ENCODE results near the gene KLRF1.

The KLRF1 gene

GRCh38 chr12:9792961-9793617 is 34.2 kb upstream of the KLRF1 start:
- no peaks in the 10 kb centered on the region for H3K36me3 ChIP-seq (replicated peaks in 1 of 2; ENCODE audit: control insufficient read depth in 2 of 2, insufficient read depth in 2 of 2, low read length in 2 of 2)
- H2AK5ac ChIP-seq (ENCODE audit: low read depth, low read length), result no peak overlapping the region
- H3K18ac ChIP-seq (ENCODE audit: low read length), result no peak overlapping the region
- H3K27me3 ChIP-seq (ENCODE audit: control insufficient read depth in 3 of 3, insufficient read depth in 3 of 3, low read depth in 1 of 3, low read length in 3 of 3), result no peaks in the 10 kb centered on the region
- no peak overlapping the region for H3K4me3 ChIP-seq (ENCODE audit: low read length in 2 of 2)
- H4K8ac ChIP-seq (ENCODE audit: low read depth, low read length), result no peak overlapping the region
- no peak overlapping the region for H3K23ac ChIP-seq (ENCODE audit: low read depth, low read length, poor library complexity)
- no peak overlapping the region for H2BK5ac ChIP-seq (ENCODE audit: low read length)
- no peak overlapping the region for H2AFZ ChIP-seq (ENCODE audit: low read length)
- no peak overlapping the region for H3K14ac ChIP-seq (ENCODE audit: low read length)
- no peaks in the 10 kb centered on the region for H3K79me1 ChIP-seq (ENCODE audit: low read depth, low read length)
- no peak overlapping the region for H4K91ac ChIP-seq (ENCODE audit: low read depth, low read length, poor library complexity)
- no CpG with 5 or more reads among the region's 2 CpGs for WGBS, 2 donors (ENCODE audit: extremely low coverage in 2 of 2, insufficient read length in 2 of 2, insufficient replicate concordance in 1 of 2)
- H3K4me1 ChIP-seq (ENCODE audit: control insufficient read depth in 2 of 2, insufficient read depth in 1 of 2, low read depth in 1 of 2, low read length in 2 of 2), result no peaks in the 10 kb centered on the region
- H3K4ac ChIP-seq (ENCODE audit: low read length), result no peak overlapping the region
- no peak overlapping the region for H3K27ac ChIP-seq (replicated peaks; ENCODE audit: low read length)
- no peak overlapping the region for H2BK15ac ChIP-seq (ENCODE audit: low read length)
- no peak overlapping the region for H3K9ac ChIP-seq (ENCODE audit: low read depth, low read length, poor library complexity)
- H3K4me2 ChIP-seq (ENCODE audit: insufficient read depth, low read length, poor library complexity, severe bottlenecking), result no peak overlapping the region
- no peak overlapping the region for H2BK12ac ChIP-seq (ENCODE audit: low read length)
- DNase-seq (ENCODE audit: low spot score), result no peak
- H3K9me3 ChIP-seq (replicated peaks in 1 of 2; ENCODE audit: control insufficient read depth in 2 of 2, insufficient read depth in 1 of 2, low read depth in 1 of 2, low read length in 2 of 2), result no peaks in the 10 kb centered on the region
- no peak overlapping the region for H2BK120ac ChIP-seq (ENCODE audit: low read depth, low read length)

GRCh38 chr12:9793779-9794395 is 33.4 kb upstream of the KLRF1 start:
- Histone ChIP-seq H3K9ac (ENCODE audit: low read depth, low read length, poor library complexity) (no peak overlapping the region), H2BK12ac (ENCODE audit: low read length) (no peak overlapping the region), H2BK5ac (ENCODE audit: low read length) (no peak overlapping the region), H2AK5ac (ENCODE audit: low read depth, low read length) (no peak overlapping the region), H2BK15ac (ENCODE audit: low read length) (no peak overlapping the region), H2BK120ac (ENCODE audit: low read depth, low read length) (no peak overlapping the region), H3K9me3 (replicated peaks in 1 of 2; ENCODE audit: control insufficient read depth in 2 of 2, insufficient read depth in 1 of 2, low read depth in 1 of 2, low read length in 2 of 2) (no peaks in the 10 kb centered on the region), H3K14ac (ENCODE audit: low read length) (no peak overlapping the region), H4K8ac (ENCODE audit: low read depth, low read length) (no peak overlapping the region), H2AFZ (ENCODE audit: low read length) (no peak overlapping the region), H3K4ac (ENCODE audit: low read length) (no peak overlapping the region), H3K27ac (replicated peaks; ENCODE audit: low read length) (no peak overlapping the region), H3K79me1 (ENCODE audit: low read depth, low read length) (no peaks in the 10 kb centered on the region), H3K4me2 (ENCODE audit: insufficient read depth, low read length, poor library complexity, severe bottlenecking) (no peak overlapping the region), H3K18ac (ENCODE audit: low read length) (no peak overlapping the region), H4K91ac (ENCODE audit: low read depth, low read length, poor library complexity) (no peak overlapping the region), H3K27me3 (ENCODE audit: control insufficient read depth in 3 of 3, insufficient read depth in 3 of 3, low read depth in 1 of 3, low read length in 3 of 3) (no peaks in the 10 kb centered on the region), H3K4me3 (ENCODE audit: low read length in 2 of 2) (no peak overlapping the region), H3K23ac (ENCODE audit: low read depth, low read length, poor library complexity) (no peak overlapping the region), H3K36me3 (replicated peaks in 1 of 2; ENCODE audit: control insufficient read depth in 2 of 2, insufficient read depth in 2 of 2, low read length in 2 of 2) (no peaks in the 10 kb centered on the region), H3K4me1 (ENCODE audit: control insufficient read depth in 2 of 2, insufficient read depth in 1 of 2, low read depth in 1 of 2, low read length in 2 of 2) (no peaks in the 10 kb centered on the region)
- DNase-seq (ENCODE audit: low spot score), result no peak
- WGBS, 2 donors (ENCODE audit: extremely low coverage in 2 of 2, insufficient read length in 2 of 2, insufficient replicate concordance in 1 of 2), result no CpG with 5 or more reads among the region's 8 CpGs

GRCh38 chr12:9794484-9795093 is 32.7 kb upstream of the KLRF1 start:
- Histone ChIP-seq H2AFZ (ENCODE audit: low read length) (no peak overlapping the region), H2AK5ac (ENCODE audit: low read depth, low read length) (no peak overlapping the region), H3K14ac (ENCODE audit: low read length) (no peak overlapping the region), H2BK15ac (ENCODE audit: low read length) (no peak overlapping the region), H3K27me3 (ENCODE audit: control insufficient read depth in 3 of 3, insufficient read depth in 3 of 3, low read depth in 1 of 3, low read length in 3 of 3) (no peaks in the 10 kb centered on the region), H3K23ac (ENCODE audit: low read depth, low read length, poor library complexity) (no peak overlapping the region), H4K8ac (ENCODE audit: low read depth, low read length) (no peak overlapping the region), H2BK5ac (ENCODE audit: low read length) (no peak overlapping the region), H4K91ac (ENCODE audit: low read depth, low read length, poor library complexity) (no peak overlapping the region), H3K4me1 (ENCODE audit: control insufficient read depth in 2 of 2, insufficient read depth in 1 of 2, low read depth in 1 of 2, low read length in 2 of 2) (no peaks in the 10 kb centered on the region), H2BK120ac (ENCODE audit: low read depth, low read length) (no peak overlapping the region), H2BK12ac (ENCODE audit: low read length) (no peak overlapping the region), H3K36me3 (replicated peaks in 1 of 2; ENCODE audit: control insufficient read depth in 2 of 2, insufficient read depth in 2 of 2, low read length in 2 of 2) (no peaks in the 10 kb centered on the region), H3K79me1 (ENCODE audit: low read depth, low read length) (no peaks in the 10 kb centered on the region), H3K9me3 (replicated peaks in 1 of 2; ENCODE audit: control insufficient read depth in 2 of 2, insufficient read depth in 1 of 2, low read depth in 1 of 2, low read length in 2 of 2) (no peaks in the 10 kb centered on the region), H3K4me3 (ENCODE audit: low read length in 2 of 2) (no peak overlapping the region), H3K4me2 (ENCODE audit: insufficient read depth, low read length, poor library complexity, severe bottlenecking) (no peak overlapping the region), H3K18ac (ENCODE audit: low read length) (no peak overlapping the region), H3K4ac (ENCODE audit: low read length) (no peak overlapping the region), H3K9ac (ENCODE audit: low read depth, low read length, poor library complexity) (no peak overlapping the region), H3K27ac (replicated peaks; ENCODE audit: low read length) (no peak overlapping the region)
- WGBS, 2 donors (ENCODE audit: extremely low coverage in 2 of 2, insufficient read length in 2 of 2, insufficient replicate concordance in 1 of 2), result no CpG with 5 or more reads among the region's 2 CpGs
- no peak for DNase-seq (ENCODE audit: low spot score)

DNA sequence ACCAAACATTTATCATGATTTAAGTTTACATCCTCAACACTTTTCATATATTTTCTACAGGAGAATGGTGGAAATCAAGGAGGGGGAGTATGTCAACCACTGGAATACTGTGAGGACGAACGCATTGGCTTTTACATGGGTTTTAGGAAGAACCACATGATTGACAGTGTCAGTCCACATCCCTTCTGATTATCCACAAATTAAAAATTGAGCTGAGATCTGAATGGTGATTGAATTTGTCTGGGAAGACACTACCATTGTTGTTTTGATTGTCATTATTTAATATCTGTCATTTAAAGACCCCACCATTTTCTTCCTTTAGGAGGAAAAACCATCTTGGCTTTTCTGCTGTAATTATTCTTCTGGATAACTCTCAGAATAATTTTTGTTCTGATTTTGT is 31.3 kb upstream of the KLRF1 start:
- Histone ChIP-seq H3K23ac (ENCODE audit: low read depth, low read length, poor library complexity) (no peak overlapping the region), H3K4me2 (ENCODE audit: insufficient read depth, low read length, poor library complexity, severe bottlenecking) (no peak overlapping the region), H3K27ac (replicated peaks; ENCODE audit: low read length) (no peak overlapping the region), H3K4me3 (ENCODE audit: low read length in 2 of 2) (no peak overlapping the region), H2BK12ac (ENCODE audit: low read length) (no peak overlapping the region), H3K4me1 (ENCODE audit: control insufficient read depth in 2 of 2, insufficient read depth in 1 of 2, low read depth in 1 of 2, low read length in 2 of 2) (no peaks in the 10 kb centered on the region), H2BK120ac (ENCODE audit: low read depth, low read length) (no peak overlapping the region), H3K36me3 (replicated peaks in 1 of 2; ENCODE audit: control insufficient read depth in 2 of 2, insufficient read depth in 2 of 2, low read length in 2 of 2) (no peaks in the 10 kb centered on the region), H2AK5ac (ENCODE audit: low read depth, low read length) (no peak overlapping the region), H3K9me3 (replicated peaks in 1 of 2; ENCODE audit: control insufficient read depth in 2 of 2, insufficient read depth in 1 of 2, low read depth in 1 of 2, low read length in 2 of 2) (no peaks in the 10 kb centered on the region), H4K8ac (ENCODE audit: low read depth, low read length) (no peak overlapping the region), H3K9ac (ENCODE audit: low read depth, low read length, poor library complexity) (no peak overlapping the region), H3K14ac (ENCODE audit: low read length) (no peak overlapping the region), H2BK5ac (ENCODE audit: low read length) (no peak overlapping the region), H3K79me1 (ENCODE audit: low read depth, low read length) (no peaks in the 10 kb centered on the region), H3K27me3 (ENCODE audit: control insufficient read depth in 3 of 3, insufficient read depth in 3 of 3, low read depth in 1 of 3, low read length in 3 of 3) (no peaks in the 10 kb centered on the region), H2AFZ (ENCODE audit: low read length) (no peak overlapping the region), H3K18ac (ENCODE audit: low read length) (no peak overlapping the region), H4K91ac (ENCODE audit: low read depth, low read length, poor library complexity) (no peak overlapping the region), H3K4ac (ENCODE audit: low read length) (no peak overlapping the region), H2BK15ac (ENCODE audit: low read length) (no peak overlapping the region)
- no CpG with 5 or more reads among the region's 2 CpGs for WGBS, 2 donors (ENCODE audit: extremely low coverage in 2 of 2, insufficient read length in 2 of 2, insufficient replicate concordance in 1 of 2)
- DNase-seq (ENCODE audit: low spot score), result no peak
